Endothelial cell of umbilical vein (primary cell): ENCODE data around the gene ADAMTSL5. TPM values are rescaled to one million over a fixed set of nuclear protein-coding genes. Genes with fewer than 3 reads are reported as not detected.

Source experiments
- BruUV-seq: library from RNA; stranded (reverse); fragments of 400-500 nt; replicated peaks from 2 replicates; lab custom pipeline; 2021; lab: Mats Ljungman, UMichigan
- CTCF ChIA-PET: fragments of 300-600, 350-600 bp; sonication (Branson Sonifier 250); formaldehyde crosslinking; loops from one replicate; lab custom pipeline; 2021; ENCODE audit warnings: antibody characterized with exemption, inconsistent platforms; lab: Charles Lee
- POLR2A ChIA-PET: fragments of 300-600, 350-600 bp; sonication (Branson Sonifier 250); formaldehyde crosslinking; loops from one replicate; lab custom pipeline; 2021; ENCODE audit warnings: antibody characterized with exemption, inconsistent platforms; lab: Charles Lee
- DNase-seq: peaks from one replicate; pipeline ENCODE4 v3.0.0-alpha.2; 2011; ENCODE audit warnings: low read depth, low spot score
- FAIRE-seq: peaks from 2 replicates; lab custom pipeline; 2011; peaks lifted over from hg19 to GRCh38; lab: Jason Lieb, UNC
- H2AFZ ChIP-seq: 2 replicates; pipeline ENCODE4 v1.6.0; 2012; ENCODE audit warnings: low read depth, low read length, control low read depth, inconsistent platforms
- H3K27ac ChIP-seq: 2 replicates; pipeline ENCODE4 v1.5.1; 2011; ENCODE audit warnings: low read depth, mild to moderate bottlenecking, control low read depth, low read length, moderate library complexity; ENCODE audit not compliant: insufficient read depth
- H3K27me3 ChIP-seq, 2 experiments: 2 replicates each; pipeline versions ENCODE4 v1.6.0 to v1.6.1; 2011; ENCODE audit warnings: low read length in 2 of 2, mixed read lengths in 1 of 2; ENCODE audit not compliant: control insufficient read depth in 2 of 2, insufficient read depth in 2 of 2
- H3K36me3 ChIP-seq, 2 experiments: 2 replicates in 1 of 2; 3 replicates in 1 of 2; pipeline ENCODE4 v1.5.1; 2011; ENCODE audit warnings: low read length in 2 of 2, mild to moderate bottlenecking in 1 of 2, moderate library complexity in 1 of 2; ENCODE audit not compliant: control insufficient read depth in 2 of 2, insufficient read depth in 2 of 2; ENCODE audit errors: extremely low read depth in 1 of 2
- H3K4me1 ChIP-seq: 3 replicates; pipeline ENCODE4 v1.5.1; 2011; ENCODE audit warnings: mild to moderate bottlenecking, low read length; ENCODE audit not compliant: control insufficient read depth, insufficient read depth; ENCODE audit errors: extremely low read depth
- H3K4me2 ChIP-seq: 2 replicates; pipeline ENCODE4 v1.6.1; 2011; ENCODE audit warnings: low read length, control low read depth, mixed read lengths; ENCODE audit not compliant: insufficient read depth
- H3K4me3 ChIP-seq, 3 experiments: fragments of 200-600 bp in 1 of 3; sonication (generic), shearing (Covaris generic) in 1 of 3; replicated peaks in 1 of 3; 2 replicates each; pipeline ENCODE4 v1.5.1; 2011 to 2016; ENCODE audit warnings: control low read depth in 3 of 3, low read length in 3 of 3, mild to moderate bottlenecking in 2 of 3, inconsistent platforms in 1 of 3, low read depth in 1 of 3, moderate library complexity in 1 of 3; ENCODE audit not compliant: insufficient read depth in 1 of 3
- H3K79me2 ChIP-seq: 2 replicates; pipeline ENCODE4 v1.6.0; 2012; ENCODE audit warnings: low read length, inconsistent platforms; ENCODE audit not compliant: control insufficient read depth, insufficient read depth
- H3K9ac ChIP-seq: replicated peaks from 2 replicates; pipeline ENCODE3; 2011; ENCODE audit warnings: low read length, control low read depth; ENCODE audit not compliant: insufficient read depth; ENCODE audit errors: extremely low read depth
- H3K9me1 ChIP-seq: replicated peaks from 3 replicates; pipeline ENCODE4 v1.6.0; 2011; ENCODE audit warnings: mild to moderate bottlenecking, low read length; ENCODE audit not compliant: control insufficient read depth, insufficient read depth; ENCODE audit errors: extremely low read depth
- H3K9me3 ChIP-seq: replicated peaks from 2 replicates; pipeline ENCODE4 v1.5.1; 2012; ENCODE audit warnings: low read length, inconsistent platforms; ENCODE audit not compliant: control insufficient read depth, insufficient read depth
- H4K20me1 ChIP-seq: replicated peaks from 2 replicates; pipeline ENCODE3; 2011; ENCODE audit warnings: mild to moderate bottlenecking, low read length; ENCODE audit not compliant: control insufficient read depth, insufficient read depth; ENCODE audit errors: extremely low read depth
- EZH2 ChIP-seq: IDR thresholded peaks from 2 replicates; pipeline ENCODE4 v1.6.1; 2012; ENCODE audit warnings: borderline replicate concordance, low read depth, mild to moderate bottlenecking, moderate library complexity, low read length, inconsistent platforms; ENCODE audit not compliant: severe bottlenecking
- FOS ChIP-seq: IDR thresholded peaks from 2 replicates; pipeline ENCODE4 v1.6.1; 2011; ENCODE audit warnings: mild to moderate bottlenecking, low read length, moderate library complexity, borderline replicate concordance; ENCODE audit not compliant: insufficient read depth
- GATA2 ChIP-seq: IDR thresholded peaks from 2 replicates; pipeline ENCODE4 v1.7.0; 2011; ENCODE audit warnings: low read depth, mild to moderate bottlenecking, moderate library complexity, mixed read lengths, low read length; ENCODE audit not compliant: insufficient read length, insufficient read depth
- JUN ChIP-seq: IDR thresholded peaks from 2 replicates; pipeline ENCODE4 v1.6.1; 2011; ENCODE audit warnings: borderline replicate concordance, low read depth; ENCODE audit not compliant: insufficient read length, insufficient read depth
- MYC ChIP-seq: IDR thresholded peaks from one replicate; pipeline ENCODE4 v1.6.1; 2011; ENCODE audit warnings: mild to moderate bottlenecking, low read depth, low read length
- POLR2A ChIP-seq: IDR thresholded peaks from 2 replicates; pipeline ENCODE4 v1.6.1; 2012; ENCODE audit warnings: low read depth, mild to moderate bottlenecking, control low read depth, low read length
- POLR2AphosphoS5 ChIP-seq: IDR thresholded peaks from 2 replicates; pipeline ENCODE4 v1.6.1; 2012; ENCODE audit warnings: low read depth, mild to moderate bottlenecking, control low read depth, low read length, moderate library complexity; ENCODE audit not compliant: insufficient read depth
- dilution Hi-C: fragments of 300-500 bp; cut with MboI; formaldehyde crosslinking; loops from one replicate; pipeline ENCODE4 v1.15.0; 2019; ENCODE audit warnings: low sequenced_read_pairs; ENCODE audit not compliant: extremely low pct_ligation_motif_present
- intact Hi-C: fragments of 100-400 bp; cut with micrococcal nuclease; formaldehyde crosslinking; loops from one replicate; pipeline ENCODE4 v1.10.0; 2022
- polyA plus RNA-seq, 4 experiments: library from polyadenylated mRNA; depleted of rRNA in 3 of 4; stranded (reverse) in 3 of 4; unstranded in 1 of 4; fragments of >200 nt; gene quantifications; 2 replicates each; pipeline versions ENCODE4 v1.2.1 to v1.2.3, GENCODE V29; 2011 to 2012; ENCODE audit warnings: missing spikeins in 1 of 4
- total RNA-seq: library from RNA; stranded (reverse); gene quantifications from 2 replicates; pipeline ENCODE4 v1.2.3, GENCODE V29; 2021
- TF ChIP-seq, protein P1 (sequence below): IDR thresholded peaks from 2 replicates; pipeline ENCODE4 v1.6.1; 2011; ENCODE audit not compliant: insufficient read depth, insufficient read length
- TF ChIP-seq, protein P2 (sequence below), 2 donors: IDR thresholded peaks; 1 replicate in 1 of 2; 2 replicates in 1 of 2; pipeline ENCODE4 v1.5.1; 2011; ENCODE audit warnings: low read length in 2 of 2, mild to moderate bottlenecking in 2 of 2, moderate library complexity in 2 of 2, control low read depth in 1 of 2, inconsistent platforms in 1 of 2, low read depth in 1 of 2; ENCODE audit not compliant: insufficient read depth in 1 of 2; ENCODE audit errors: extremely low read depth in 1 of 2

ADAMTSL5 gene
- total and polyA plus RNA-seq, 2 donors (not counting 3 experiments of a cell fraction or from before 2014, with no cell fraction given) = 0.07 TPM; not detected in 1

DNA sequence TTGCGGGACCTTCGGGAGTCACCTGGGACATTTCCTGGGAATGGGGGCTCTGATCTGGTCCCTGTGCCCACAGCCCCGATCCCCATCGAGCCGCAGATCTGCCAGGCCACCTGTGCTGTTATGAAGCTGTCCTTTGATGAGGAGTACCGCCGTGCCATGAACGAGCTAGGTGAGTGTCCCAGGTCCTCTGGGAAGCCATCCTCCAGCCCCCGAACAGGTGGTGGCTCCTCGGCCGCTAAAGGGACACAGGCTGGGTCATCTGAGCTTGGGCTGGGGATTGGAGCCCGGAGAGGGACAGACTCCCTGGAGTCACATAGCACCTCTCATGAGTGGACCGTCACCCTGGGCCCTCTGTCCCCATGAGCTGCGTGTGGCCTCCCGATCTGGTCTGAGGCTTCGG lies 54.9 kb downstream of the ADAMTSL5 start:
- FAIRE-seq (no peak), DNase-seq (no peak)
- Histone ChIP-seq H3K9ac (no peak overlapping the region), H4K20me1 (no peaks in the 10 kb centered on the region), H3K9me3 (no peaks in the 10 kb centered on the region), H3K4me1 (no peaks in the 10 kb centered on the region), H3K4me2 (no peak overlapping the region), H3K27me3 (peaks cover 15 to 22% of the 10 kb centered on the region in 2 experiments), H3K4me3 (no peak overlapping the region), H2AFZ (no peak overlapping the region), H3K36me3 (no peaks in the 10 kb centered on the region), H3K27ac (no peak overlapping the region), H3K79me2 (no peaks in the 10 kb centered on the region), H3K9me1 (no peaks in the 10 kb centered on the region)
- TF ChIP-seq GATA2 (no peak), POLR2A (no peak), EZH2 (no peak), MYC (no peak), FOS (no peak), POLR2AphosphoS5 (no peak), JUN (no peak)
- TF ChIP-seq, protein P1, sequence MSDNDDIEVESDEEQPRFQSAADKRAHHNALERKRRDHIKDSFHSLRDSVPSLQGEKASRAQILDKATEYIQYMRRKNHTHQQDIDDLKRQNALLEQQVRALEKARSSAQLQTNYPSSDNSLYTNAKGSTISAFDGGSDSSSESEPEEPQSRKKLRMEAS = no peak
- TF ChIP-seq, protein P2, sequence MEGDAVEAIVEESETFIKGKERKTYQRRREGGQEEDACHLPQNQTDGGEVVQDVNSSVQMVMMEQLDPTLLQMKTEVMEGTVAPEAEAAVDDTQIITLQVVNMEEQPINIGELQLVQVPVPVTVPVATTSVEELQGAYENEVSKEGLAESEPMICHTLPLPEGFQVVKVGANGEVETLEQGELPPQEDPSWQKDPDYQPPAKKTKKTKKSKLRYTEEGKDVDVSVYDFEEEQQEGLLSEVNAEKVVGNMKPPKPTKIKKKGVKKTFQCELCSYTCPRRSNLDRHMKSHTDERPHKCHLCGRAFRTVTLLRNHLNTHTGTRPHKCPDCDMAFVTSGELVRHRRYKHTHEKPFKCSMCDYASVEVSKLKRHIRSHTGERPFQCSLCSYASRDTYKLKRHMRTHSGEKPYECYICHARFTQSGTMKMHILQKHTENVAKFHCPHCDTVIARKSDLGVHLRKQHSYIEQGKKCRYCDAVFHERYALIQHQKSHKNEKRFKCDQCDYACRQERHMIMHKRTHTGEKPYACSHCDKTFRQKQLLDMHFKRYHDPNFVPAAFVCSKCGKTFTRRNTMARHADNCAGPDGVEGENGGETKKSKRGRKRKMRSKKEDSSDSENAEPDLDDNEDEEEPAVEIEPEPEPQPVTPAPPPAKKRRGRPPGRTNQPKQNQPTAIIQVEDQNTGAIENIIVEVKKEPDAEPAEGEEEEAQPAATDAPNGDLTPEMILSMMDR (IDR thresholded peaks at IDR 0.05; ENCODE audit: extremely low read depth in 1 of 2, insufficient read depth in 1 of 2, low read depth in 1 of 2, low read length in 2 of 2) = no peak
- ChIA-PET CTCF (interaction anchor here (1.0 to 1.5 kb wide), 3 partner anchors 9 to 16 kb away, joined by 3 to 5 read pairs (median 5); no protein-coding TSS in a partner anchor), POLR2A (no interaction called here)
- dilution Hi-C loops (no loop called here), intact Hi-C loops (no loop called here)
- no TSS peak for BruUV-seq
